Stomach smooth muscle (tissue), 2 donors: ENCODE data around the gene SPAG7.
A peak's percentile ranks its signal among the peaks of the same experiment; 100 is the strongest.

ENCODE experiments used
- H3K27ac ChIP-seq: one replicate; pipeline ENCODE4 v1.7.0; 2013; ENCODE audit warnings: mild to moderate bottlenecking, low read length, inconsistent platforms
- H3K27me3 ChIP-seq, 2 donors: one replicate each; pipeline ENCODE4 v1.7.0; 2013; ENCODE audit warnings: low read length in 2 of 2; ENCODE audit not compliant: insufficient read depth in 2 of 2, control insufficient read depth in 1 of 2
- H3K36me3 ChIP-seq, 2 donors: one replicate each; pipeline ENCODE4 v1.7.0; 2013; ENCODE audit warnings: low read length in 2 of 2; ENCODE audit not compliant: control insufficient read depth in 2 of 2, insufficient read depth in 2 of 2
- H3K4me1 ChIP-seq: one replicate; pipeline ENCODE4 v1.7.0; 2013; ENCODE audit warnings: low read length; ENCODE audit not compliant: control insufficient read depth, insufficient read depth
- H3K4me3 ChIP-seq, 2 donors: one replicate each; pipeline ENCODE4 v1.7.0; 2013; ENCODE audit warnings: low read length in 2 of 2
- H3K9ac ChIP-seq, 2 donors: one replicate each; pipeline ENCODE4 v1.7.0; 2013; ENCODE audit warnings: low read length in 2 of 2, mild to moderate bottlenecking in 1 of 2
- H3K9me3 ChIP-seq, 2 donors: one replicate each; pipeline ENCODE4 v1.7.0; 2013; ENCODE audit warnings: low read length in 2 of 2; ENCODE audit not compliant: control insufficient read depth in 2 of 2
- donor health status: healthy.
- donor health status: Pancreatic carcinoma.

Gene SPAG7

DNA sequence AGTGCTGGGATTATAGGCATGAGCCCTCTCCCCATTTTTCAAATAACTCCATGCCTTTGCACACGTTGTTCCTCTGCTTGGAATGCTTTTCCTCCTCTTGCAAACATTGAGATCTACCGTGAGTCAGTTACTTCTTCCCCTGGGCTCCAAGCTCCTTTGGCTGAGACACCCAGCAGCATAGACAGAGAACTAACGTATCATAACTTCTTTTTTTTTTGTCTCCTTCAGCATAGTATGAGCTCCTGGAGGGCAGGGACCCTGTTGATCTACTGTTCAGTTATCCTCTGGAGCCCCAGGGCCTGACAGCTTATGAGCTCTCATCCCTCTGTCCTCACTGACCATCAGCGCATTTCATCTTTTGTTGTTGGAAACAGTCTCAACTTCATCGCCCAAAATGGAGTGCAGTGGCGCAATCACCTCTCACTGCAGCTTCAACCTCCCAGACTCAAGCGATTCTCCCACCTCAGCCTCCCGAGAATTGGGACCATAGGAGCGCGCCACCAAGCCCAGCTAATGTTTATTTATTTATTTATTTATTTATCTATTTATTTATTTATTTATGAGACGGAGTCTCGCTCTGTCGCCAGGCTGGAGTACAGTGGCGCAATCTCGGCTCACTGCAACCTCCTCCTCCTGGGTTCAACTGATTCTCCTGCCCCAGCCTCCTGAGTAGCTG is 2.2 kb downstream of the SPAG7 start:
- Histone ChIP-seq H3K9me3 (no peaks in the 10 kb centered on the region), H3K27ac (no peak overlapping the region), H3K4me3 (no peak overlapping the region), H3K36me3 (peaks cover 10 to 11% of the 10 kb centered on the region in 2 donors), H3K27me3 (no peaks in the 10 kb centered on the region), H3K9ac (no peak overlapping the region), H3K4me1 (peaks cover 33% of the 10 kb centered on the region)

DNA sequence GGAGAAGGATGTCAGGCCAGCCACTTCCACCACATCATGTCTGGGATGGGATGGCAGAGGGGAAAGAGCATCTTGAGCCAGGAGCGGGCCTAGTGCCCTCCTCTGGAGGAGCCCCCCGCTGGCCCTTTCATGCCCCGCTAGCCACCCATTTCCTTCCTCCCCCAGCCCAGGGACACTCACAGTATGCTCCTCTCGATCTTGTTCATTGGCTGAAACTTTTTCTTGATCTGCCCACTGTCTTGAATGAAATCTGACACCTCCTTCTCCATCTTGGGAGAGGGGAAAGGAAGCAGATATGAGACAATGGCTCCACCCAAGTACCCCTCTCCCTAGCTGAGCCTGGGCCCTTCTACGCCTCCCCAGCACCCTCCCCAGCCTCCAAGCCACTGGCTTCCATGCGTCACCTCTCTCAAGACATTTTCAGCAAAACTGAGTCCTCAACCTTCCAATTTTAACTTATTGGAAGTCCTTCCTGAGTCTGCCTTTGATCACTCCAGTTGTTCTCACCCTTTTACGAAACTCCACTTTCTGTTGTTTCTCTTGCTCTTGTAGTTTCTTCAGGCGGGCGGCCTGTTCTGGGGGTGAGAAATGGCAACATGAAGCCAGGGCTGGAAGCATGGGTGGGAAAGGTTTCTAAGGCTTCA is 7.2 kb downstream of the SPAG7 start:
- Histone ChIP-seq H3K4me3 (no peak overlapping the region), H3K27me3 (no peaks in the 10 kb centered on the region), H3K4me1 (no peaks in the 10 kb centered on the region), H3K36me3 (peaks cover 18 to 21% of the 10 kb centered on the region in 2 donors), H3K9ac (no peak overlapping the region), H3K27ac (no peak overlapping the region), H3K9me3 (no peaks in the 10 kb centered on the region)

DNA sequence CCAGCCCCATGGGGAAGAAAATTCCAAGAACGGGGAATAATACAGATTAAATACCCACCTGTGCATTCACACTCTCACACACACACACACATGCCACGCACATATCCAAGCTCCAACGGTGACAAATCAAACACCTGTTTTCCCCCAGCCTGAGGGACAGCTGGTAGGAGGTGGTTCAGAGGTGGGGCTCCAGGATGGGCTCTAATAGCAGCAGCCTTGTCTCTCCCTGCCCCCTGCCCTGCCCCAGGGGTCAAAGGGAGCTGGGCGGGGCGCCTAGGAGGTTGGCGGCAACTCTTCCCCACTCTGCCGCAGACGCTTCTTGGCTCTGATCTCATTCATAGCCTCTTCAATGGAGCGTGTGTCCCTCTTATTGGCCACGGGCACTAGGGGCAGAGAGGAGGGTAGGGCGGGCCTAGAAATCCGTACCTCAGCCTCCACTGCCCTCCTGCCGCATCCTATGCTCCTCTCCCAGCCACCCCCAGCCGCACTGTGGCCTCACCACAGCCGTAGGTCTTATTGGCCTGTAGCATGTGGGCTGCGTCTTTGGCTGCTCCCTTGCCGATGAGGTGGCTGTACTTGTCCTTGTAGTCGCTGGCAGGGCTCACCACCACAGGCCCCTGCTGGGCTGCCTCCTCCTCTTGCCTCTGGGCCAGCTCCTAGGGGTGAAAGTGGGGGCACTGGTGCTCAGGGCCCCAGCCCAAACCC is 8.2 kb downstream of the SPAG7 start:
- no peak overlapping the region for H3K27ac ChIP-seq
- H3K36me3 ChIP-seq = peaks cover 18 to 21% of the 10 kb centered on the region in 2 donors
- H3K9ac ChIP-seq = no peak overlapping the region
- no peak overlapping the region for H3K4me3 ChIP-seq
- H3K4me1 ChIP-seq = no peaks in the 10 kb centered on the region
- H3K27me3 ChIP-seq = no peaks in the 10 kb centered on the region
- no peaks in the 10 kb centered on the region for H3K9me3 ChIP-seq

DNA sequence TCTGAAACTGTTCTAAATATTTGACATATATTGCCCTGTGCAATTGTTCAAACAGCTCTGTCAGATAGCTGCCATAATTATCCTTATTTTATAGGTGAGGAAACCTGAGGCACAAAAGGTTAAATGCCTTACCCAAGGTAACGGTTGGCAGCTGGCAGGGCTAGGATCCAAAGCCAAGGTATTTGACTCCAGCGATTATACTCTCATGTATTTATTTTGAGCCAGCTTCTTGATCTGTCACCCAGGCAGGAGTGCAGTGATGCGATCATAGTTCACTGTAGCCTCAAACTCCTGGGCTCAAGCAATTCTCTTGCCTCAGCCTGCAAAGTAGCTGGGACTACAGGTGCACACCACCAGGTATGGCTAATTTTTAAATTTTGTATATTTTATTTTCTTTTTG is 9.5 kb downstream of the SPAG7 start:
- no peaks in the 10 kb centered on the region for H3K4me1 ChIP-seq
- peaks cover 18 to 21% of the 10 kb centered on the region in 2 donors for H3K36me3 ChIP-seq

DNA sequence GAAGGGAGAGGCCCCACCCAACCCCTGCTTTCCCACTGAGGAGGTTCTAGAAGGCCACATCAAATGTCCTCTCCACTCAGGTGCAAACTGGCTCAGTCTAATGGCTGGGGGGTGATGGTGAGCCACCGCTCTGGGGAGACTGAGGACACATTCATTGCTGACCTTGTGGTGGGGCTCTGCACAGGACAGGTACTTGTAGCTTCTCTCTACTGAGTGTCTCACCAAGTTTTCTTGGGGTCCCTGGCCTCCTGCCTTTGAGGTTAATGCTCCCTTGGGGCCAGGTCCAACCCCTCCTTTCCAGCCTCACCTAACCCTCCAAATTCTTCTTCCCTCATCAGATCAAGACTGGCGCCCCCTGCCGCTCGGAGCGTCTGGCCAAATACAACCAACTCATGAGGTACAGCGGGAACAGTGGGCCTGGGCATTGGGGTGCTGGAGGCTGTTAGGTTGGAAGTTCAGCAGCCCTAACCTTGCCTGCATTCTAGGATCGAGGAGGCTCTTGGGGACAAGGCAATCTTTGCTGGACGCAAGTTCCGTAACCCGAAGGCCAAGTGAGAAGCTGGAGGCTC is 11.0 kb downstream of the SPAG7 start:
- H3K4me1 ChIP-seq = peaks cover 4% of the 10 kb centered on the region
- H3K27ac ChIP-seq = no peak overlapping the region

More for the DNA sequence above, 9.5 kb downstream of the SPAG7 start:
- H3K9ac ChIP-seq = no peak overlapping the region
- no peaks in the 10 kb centered on the region for H3K27me3 ChIP-seq
- H3K27ac ChIP-seq = no peak overlapping the region
- no peak overlapping the region for H3K4me3 ChIP-seq
- no peaks in the 10 kb centered on the region for H3K9me3 ChIP-seq

DNA sequence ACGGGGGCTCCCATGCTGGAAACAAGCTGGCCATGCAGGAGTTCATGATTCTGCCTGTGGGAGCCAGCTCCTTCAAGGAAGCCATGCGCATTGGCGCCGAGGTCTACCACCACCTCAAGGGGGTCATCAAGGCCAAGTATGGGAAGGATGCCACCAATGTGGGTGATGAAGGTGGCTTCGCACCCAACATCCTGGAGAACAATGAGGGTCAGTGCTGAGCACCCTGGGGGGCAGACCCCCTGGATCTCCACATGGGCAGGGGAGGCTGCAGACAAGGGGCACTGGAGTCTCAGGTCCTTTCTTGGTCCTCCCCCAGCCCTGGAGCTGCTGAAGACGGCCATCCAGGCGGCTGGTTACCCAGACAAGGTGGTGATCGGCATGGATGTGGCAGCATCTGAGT is 12.5 kb downstream of the SPAG7 start:
- H3K4me1 ChIP-seq = peaks cover 18% of the 10 kb centered on the region

More for the DNA sequence above, 11.0 kb downstream of the SPAG7 start:
- no peak overlapping the region for H3K9ac ChIP-seq
- H3K4me3 ChIP-seq = no peak overlapping the region
- no peaks in the 10 kb centered on the region for H3K9me3 ChIP-seq
- peaks cover 18 to 21% of the 10 kb centered on the region in 2 donors for H3K36me3 ChIP-seq
- no peaks in the 10 kb centered on the region for H3K27me3 ChIP-seq

DNA sequence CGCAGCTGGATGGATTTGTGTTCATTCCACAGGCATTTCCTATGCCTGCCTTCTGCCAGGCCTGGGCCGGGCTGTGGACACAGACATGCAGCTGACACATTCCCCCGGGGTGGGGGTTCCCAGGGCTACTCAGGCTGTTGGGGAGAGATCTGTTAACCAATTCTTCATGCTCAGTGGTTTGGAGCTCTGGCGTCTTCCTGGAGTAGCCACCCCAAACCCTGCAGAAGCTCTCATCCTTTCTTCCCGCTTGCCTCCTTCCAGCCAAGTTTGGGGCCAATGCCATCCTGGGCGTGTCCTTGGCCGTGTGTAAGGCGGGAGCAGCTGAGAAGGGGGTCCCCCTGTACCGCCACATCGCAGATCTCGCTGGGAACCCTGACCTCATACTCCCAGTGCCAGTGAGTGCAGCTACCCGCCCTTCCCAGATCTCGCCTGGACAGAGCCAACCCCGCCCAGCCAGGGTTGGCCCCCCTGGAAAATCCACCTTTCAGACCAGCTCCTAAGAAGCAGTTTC is 14.1 kb downstream of the SPAG7 start:
- H3K9ac ChIP-seq = no peak overlapping the region
- peaks cover 0 to 2% of the 10 kb centered on the region in 2 donors for H3K36me3 ChIP-seq
- H3K9me3 ChIP-seq = no peaks in the 10 kb centered on the region
- peaks cover 19% of the 10 kb centered on the region for H3K4me1 ChIP-seq
- H3K27ac ChIP-seq = no peak overlapping the region
- no peaks in the 10 kb centered on the region for H3K27me3 ChIP-seq
- no peak overlapping the region for H3K4me3 ChIP-seq

More for the DNA sequence above, 12.5 kb downstream of the SPAG7 start:
- Histone ChIP-seq H3K27me3 (no peaks in the 10 kb centered on the region), H3K36me3 (peaks cover 9 to 13% of the 10 kb centered on the region in 2 donors), H3K4me3 (no peak overlapping the region), H3K9ac (no peak overlapping the region), H3K9me3 (no peaks in the 10 kb centered on the region), H3K27ac (no peak overlapping the region)

DNA sequence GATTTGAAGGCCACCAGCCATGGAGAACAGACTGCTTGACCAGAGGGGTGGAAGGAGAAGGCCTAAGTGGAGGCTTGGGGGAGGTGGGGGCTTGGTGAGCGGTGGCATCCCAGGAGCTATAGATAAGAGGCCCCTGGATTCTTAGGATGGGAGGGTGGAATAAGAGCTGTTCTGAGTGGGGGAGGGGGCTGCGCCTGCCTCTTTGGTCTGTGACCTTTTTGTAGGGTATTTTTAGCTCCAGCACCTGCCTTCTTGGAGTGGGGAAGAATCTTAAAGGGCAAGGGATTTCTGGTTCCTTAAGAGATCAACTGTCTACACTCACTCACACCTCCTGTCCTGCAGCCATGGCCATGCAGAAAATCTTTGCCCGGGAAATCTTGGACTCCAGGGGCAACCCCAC is 16.1 kb downstream of the SPAG7 start:
- H3K9ac ChIP-seq = no peak overlapping the region
- H3K4me3 ChIP-seq = peak overlapping the region in 1 of 2 donors; percentile 29
- no peaks in the 10 kb centered on the region for H3K9me3 ChIP-seq
- H3K27me3 ChIP-seq = no peaks in the 10 kb centered on the region
- H3K36me3 ChIP-seq = peaks cover under 1% of the 10 kb centered on the region in 2 donors
- H3K4me1 ChIP-seq = peaks cover 23% of the 10 kb centered on the region
- H3K27ac ChIP-seq = peak overlapping the region; percentile 37

DNA sequence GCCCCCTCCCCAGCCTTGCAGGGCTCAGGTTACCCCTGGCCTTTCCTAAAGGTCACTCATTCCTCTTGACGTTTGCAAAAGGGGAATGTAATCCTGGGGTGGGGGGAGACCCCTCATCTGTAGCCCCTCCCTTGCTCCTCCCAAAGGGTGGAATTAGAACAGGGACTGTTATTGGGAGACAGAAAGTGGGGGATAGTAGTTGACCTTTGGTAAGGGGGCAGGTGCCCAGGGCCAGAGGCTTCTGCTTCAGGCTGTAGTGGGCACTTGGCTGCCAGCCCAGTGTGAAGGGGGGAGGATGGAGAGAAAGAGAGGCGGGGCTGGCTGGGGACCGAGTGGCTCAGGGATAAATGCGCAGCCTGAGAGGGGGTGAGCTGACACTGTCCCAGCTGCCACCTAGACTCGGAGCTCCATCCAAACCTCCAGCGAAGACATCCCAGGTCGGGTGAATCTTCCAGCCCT is 16.8 kb downstream of the SPAG7 start, which contains the start of gene ENO3:
ENO3 (plus strand) TSS at position 374 of the 459 bp plus-strand sequence. CDS start 711 bp downstream, outside the sequence.
- Histone ChIP-seq H3K27me3 (no peaks in the 10 kb centered on the region), H3K4me3 (peak within 1 kb of the TSS; percentile 56 to 94), H3K36me3 (peaks cover 5 to 7% of the 10 kb centered on the region in 2 donors), H3K9me3 (no peaks in the 10 kb centered on the region), H3K9ac (peak within 1 kb of the TSS; percentile 70 to 79), H3K27ac (peak within 1 kb of the TSS; percentile 97), H3K4me1 (peaks cover 30% of the 10 kb centered on the region)

DNA sequence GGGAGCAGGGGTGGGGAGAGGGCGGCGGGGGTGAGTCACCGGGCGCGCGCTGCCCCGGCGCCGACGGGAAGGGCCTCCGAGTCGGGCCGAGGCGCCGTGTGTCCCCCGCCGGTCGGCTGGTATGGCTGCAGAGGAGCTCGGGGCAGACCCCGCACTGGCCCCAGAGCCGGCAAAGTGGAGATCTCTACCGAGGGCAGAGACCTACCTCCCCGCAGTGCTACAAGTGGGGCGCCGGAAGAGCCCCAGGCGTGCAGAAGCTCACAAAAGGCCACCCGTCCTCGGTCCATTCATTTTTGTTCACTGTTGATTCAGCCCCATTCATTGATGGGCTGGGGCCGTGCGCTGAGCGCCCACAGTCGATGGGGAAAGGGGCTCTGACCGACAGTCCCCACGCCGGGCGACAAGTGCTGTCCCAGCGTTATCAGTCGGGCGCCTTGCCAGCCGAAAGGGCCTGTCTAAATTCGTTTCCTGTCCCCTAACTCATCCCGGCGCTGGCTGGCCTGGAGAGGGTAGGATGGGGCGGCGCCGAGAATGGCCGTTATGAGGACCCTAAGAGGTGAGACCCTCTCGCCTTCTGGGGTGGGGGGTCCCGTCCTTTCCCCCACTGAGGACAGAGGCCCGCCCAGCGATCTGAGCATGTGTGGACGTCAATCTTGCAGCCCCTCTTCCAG is 17.4 kb downstream of the SPAG7 start:
- Histone ChIP-seq H3K4me1 (peaks cover 35% of the 10 kb centered on the region), H3K27ac (peak overlapping the region; percentile 97), H3K36me3 (peaks cover 7 to 12% of the 10 kb centered on the region in 2 donors), H3K9ac (peak overlapping the region; percentile 70 to 79), H3K4me3 (peak overlapping the region; percentile 56 to 94), H3K27me3 (no peaks in the 10 kb centered on the region), H3K9me3 (no peaks in the 10 kb centered on the region)
